Natural killer cell treated with Interleukin-12 subunit alpha and Interleukin-12 subunit beta and Interleukin-15 and Interleukin-18, amount 100 ng/mL, for 72 hours (primary cell): Measurements from ENCODE around the gene SPTBN5. TPM values are rescaled to one million over a fixed set of nuclear protein-coding genes. Genes with fewer than 3 reads are reported as not detected.
A peak's percentile ranks its signal among the peaks of the same experiment; 100 is the strongest.

ENCODE experiments used
- ATAC-seq, 2 donors: fragments of 150-1000 bp; cut with Tn5 transposase in 1 of 2; sonication (Bioruptor Pico), chemical (Tn5 transposase) in 1 of 2; 2 replicates each; pipeline ENCODE4 v1.10.0; 2021
- DNase-seq: peaks from one replicate; pipeline ENCODE4 v3.0.0; 2022; ENCODE audit warnings: low spot score
- H3K27ac Mint-ChIP-seq, 2 donors: 1 replicate in 1 of 2; 2 replicates in 1 of 2; pipeline ENCODE4 v1.8.0; 2022; ENCODE audit warnings: mixed read lengths in 2 of 2, mild to moderate bottlenecking in 1 of 2, moderate library complexity in 1 of 2
- H3K27me3 Mint-ChIP-seq, 2 donors: 1 replicate in 1 of 2; 2 replicates in 1 of 2; pipeline ENCODE4 v1.8.0; 2022; ENCODE audit warnings: mixed read lengths in 2 of 2
- H3K36me3 Mint-ChIP-seq: one replicate; pipeline ENCODE4 v1.8.0; 2022; ENCODE audit warnings: mixed read lengths
- H3K4me1 Mint-ChIP-seq, 2 donors: 1 replicate in 1 of 2; 2 replicates in 1 of 2; pipeline ENCODE4 v1.8.0; 2022; ENCODE audit warnings: low read depth in 2 of 2, mixed read lengths in 2 of 2, mild to moderate bottlenecking in 1 of 2
- H3K4me3 Mint-ChIP-seq: one replicate; pipeline ENCODE4 v1.8.0; 2022; ENCODE audit warnings: mixed read lengths
- H3K9me3 Mint-ChIP-seq: 2 replicates; pipeline ENCODE4 v1.8.0; 2022; ENCODE audit warnings: mixed read lengths
- total RNA-seq, 2 donors: library from RNA; stranded (reverse); gene quantifications; one replicate each; pipeline ENCODE4 v1.2.3, GENCODE V29; 2022

The SPTBN5 gene
- total RNA-seq, 2 donors from 2014 or later: 1.1 to 2.4 TPM

- H3K4me1 Mint-ChIP-seq: no peaks in the 10 kb centered on the region
- ATAC-seq (no peak), DNase-seq (no peak)
- H3K36me3 Mint-ChIP-seq: peaks cover 5% of the 10 kb centered on the region
- no peak overlapping the region for H3K4me3 Mint-ChIP-seq
- no peaks in the 10 kb centered on the region for H3K9me3 Mint-ChIP-seq
- H3K27ac Mint-ChIP-seq: no peak overlapping the region
- H3K27me3 Mint-ChIP-seq: no peaks in the 10 kb centered on the region
These were observed 76.5 kb downstream of the SPTBN5 start for GRCh38 chr15:41817327-41817726.

DNA sequence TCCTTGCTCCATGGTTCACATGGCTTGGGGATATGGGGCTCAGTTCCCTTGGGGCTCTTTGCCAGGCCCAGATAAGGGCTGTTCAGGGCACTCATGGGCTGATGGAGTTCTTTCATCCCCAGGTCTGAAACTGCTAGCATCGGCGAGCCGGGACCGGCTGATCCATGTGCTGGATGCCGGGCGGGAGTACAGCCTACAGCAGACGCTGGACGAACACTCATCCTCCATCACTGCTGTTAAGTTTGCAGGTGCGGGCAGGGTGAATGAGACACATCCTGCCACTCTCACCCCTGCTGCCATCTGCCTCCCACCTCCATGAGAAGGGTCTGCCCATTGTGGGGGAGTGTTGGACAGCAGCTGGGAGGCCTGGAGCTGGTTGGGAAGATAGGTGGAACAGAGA is 77.1 kb downstream of the SPTBN5 start:
- ATAC-seq: no peak
- Mint-ChIP-seq H3K4me1 (no peaks in the 10 kb centered on the region), H3K27me3 (no peaks in the 10 kb centered on the region), H3K9me3 (no peaks in the 10 kb centered on the region), H3K27ac (no peak overlapping the region), H3K4me3 (no peak overlapping the region), H3K36me3 (peaks cover 5% of the 10 kb centered on the region)
- no peak for DNase-seq

DNA sequence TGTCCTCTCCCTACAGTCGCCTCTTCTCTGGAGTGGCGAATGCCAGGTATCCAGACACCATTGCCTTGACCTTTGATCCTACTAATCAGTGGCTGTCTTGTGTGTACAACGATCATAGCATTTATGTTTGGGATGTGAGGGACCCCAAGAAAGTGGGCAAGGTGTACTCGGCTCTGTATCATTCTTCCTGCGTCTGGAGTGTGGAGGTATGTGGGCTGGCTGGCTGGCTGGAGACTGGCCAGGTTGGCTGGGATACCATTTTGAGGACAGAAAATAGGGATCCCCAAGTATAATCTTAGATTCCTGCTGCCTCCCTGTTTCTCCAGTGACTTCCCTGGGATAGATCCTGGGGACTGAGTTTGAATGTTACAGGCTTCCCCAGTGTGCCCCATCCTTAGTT is 79.3 kb downstream of the SPTBN5 start:
- ATAC-seq: no peak
- Mint-ChIP-seq H3K4me3 (no peak overlapping the region), H3K36me3 (peaks cover 5% of the 10 kb centered on the region), H3K9me3 (no peaks in the 10 kb centered on the region), H3K27me3 (no peaks in the 10 kb centered on the region), H3K27ac (no peak overlapping the region), H3K4me1 (peaks cover 0 to 5% of the 10 kb centered on the region in 2 donors)
- DNase-seq: no peak

DNA sequence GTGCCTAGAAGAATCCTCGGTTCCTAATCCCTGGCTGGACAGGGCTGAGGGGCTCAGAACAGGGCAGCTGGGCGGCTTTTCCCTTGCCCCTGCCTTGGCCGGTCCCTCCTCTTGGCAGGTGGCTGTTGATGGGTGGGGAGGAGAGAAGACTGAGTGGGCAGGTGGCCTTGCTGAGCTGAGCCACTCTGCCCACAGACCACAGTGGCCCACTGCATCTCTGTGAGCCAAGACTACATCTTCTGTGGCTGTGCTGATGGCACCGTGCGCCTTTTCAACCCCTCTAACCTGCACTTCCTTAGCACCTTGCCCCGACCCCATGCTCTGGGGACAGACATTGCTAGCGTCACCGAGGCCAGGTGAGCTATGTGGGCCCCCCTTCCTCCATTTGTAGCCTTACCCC is 80.4 kb downstream of the SPTBN5 start:
- Mint-ChIP-seq H3K4me3 (no peak overlapping the region), H3K4me1 (peaks cover 0 to 5% of the 10 kb centered on the region in 2 donors), H3K27ac (no peak overlapping the region), H3K9me3 (no peaks in the 10 kb centered on the region), H3K27me3 (no peaks in the 10 kb centered on the region), H3K36me3 (peaks cover 5% of the 10 kb centered on the region)
- no peak for ATAC-seq
- no peak for DNase-seq

DNA sequence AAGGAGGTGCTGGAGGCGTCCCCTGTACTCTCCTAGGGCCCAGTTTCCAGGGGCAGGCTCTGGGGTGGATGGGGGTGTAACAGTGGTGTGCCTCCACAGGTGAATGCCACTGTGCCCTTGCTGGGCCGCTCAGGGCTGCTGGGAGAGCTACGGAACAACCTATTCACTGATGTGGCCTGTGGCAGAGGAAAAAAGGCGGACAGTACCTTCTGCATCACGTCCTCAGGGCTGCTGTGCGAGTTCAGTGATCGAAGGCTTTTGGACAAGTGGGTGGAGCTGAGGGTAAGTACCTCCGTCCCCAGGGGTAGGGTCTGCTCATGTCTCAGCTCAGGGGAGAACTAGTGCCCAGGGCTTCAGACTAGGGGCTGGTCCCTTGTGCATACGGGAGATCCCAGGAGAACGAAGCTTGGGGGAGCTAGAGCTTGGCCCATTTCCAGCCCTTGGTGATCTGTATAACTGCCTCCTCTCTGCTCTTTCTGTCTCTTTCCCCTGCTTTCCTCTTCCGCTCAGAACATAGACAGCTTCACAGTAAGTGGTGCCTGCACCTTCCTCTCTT is 81.0 kb downstream of the SPTBN5 start:
- Mint-ChIP-seq H3K4me3 (no peak overlapping the region), H3K9me3 (no peaks in the 10 kb centered on the region), H3K4me1 (peaks cover 0 to 5% of the 10 kb centered on the region in 2 donors), H3K27me3 (no peaks in the 10 kb centered on the region), H3K36me3 (peaks cover 5% of the 10 kb centered on the region), H3K27ac (no peak overlapping the region)
- ATAC-seq (no peak), DNase-seq (no peak)

GRCh38 chr15:41811432-41812195 is 82.2 kb downstream of the SPTBN5 start:
- Mint-ChIP-seq H3K4me1 (peaks cover 0 to 5% of the 10 kb centered on the region in 2 donors), H3K27me3 (no peaks in the 10 kb centered on the region), H3K9me3 (no peaks in the 10 kb centered on the region), H3K36me3 (peaks cover 5% of the 10 kb centered on the region), H3K27ac (no peak overlapping the region), H3K4me3 (no peak overlapping the region)
- peak; percentile 77 to 87 for ATAC-seq
- peak; percentile 77 for DNase-seq

DNA sequence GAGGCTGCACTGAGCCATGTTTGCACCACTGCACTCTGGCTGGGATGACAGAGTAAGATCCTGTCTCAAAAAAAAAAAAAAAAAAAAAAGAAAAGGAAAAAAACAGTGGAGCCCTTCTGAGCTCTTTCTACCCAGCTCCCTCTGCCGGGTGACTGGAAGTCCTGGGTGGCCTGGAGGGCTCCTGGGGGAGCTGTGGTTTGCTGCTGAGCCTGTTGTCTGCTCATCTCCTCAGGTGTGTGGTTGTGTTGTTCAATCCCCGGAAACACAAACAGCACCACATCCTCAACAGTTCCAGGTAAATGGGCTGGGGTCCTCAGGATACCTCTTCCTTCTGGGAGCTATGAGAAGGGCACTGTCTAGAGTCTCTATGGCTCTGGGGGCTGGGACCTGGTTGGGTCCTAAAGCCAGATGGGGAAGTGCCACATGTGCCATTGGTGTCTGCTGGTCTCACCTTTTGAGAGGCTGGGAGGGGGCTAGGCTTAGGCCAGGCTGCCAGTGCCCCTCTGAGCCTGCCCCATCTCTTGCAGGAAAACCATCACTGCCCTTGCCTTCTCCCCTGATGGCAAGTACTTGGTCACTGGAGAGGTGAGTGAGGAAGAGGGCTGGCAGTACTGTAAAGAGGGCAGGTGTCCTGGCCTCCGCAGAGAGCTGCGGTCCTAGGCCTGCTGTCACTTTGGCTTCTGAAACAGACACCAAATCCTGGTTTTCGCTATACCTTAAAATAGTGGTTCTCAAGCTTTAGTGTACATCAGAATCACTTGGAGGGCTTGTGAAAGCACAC is 83.0 kb downstream of the SPTBN5 start:
- Mint-ChIP-seq H3K27ac (no peak overlapping the region), H3K36me3 (peaks cover 1% of the 10 kb centered on the region), H3K9me3 (no peaks in the 10 kb centered on the region), H3K4me1 (peaks cover 0 to 5% of the 10 kb centered on the region in 2 donors), H3K27me3 (no peaks in the 10 kb centered on the region), H3K4me3 (no peak overlapping the region)
- ATAC-seq: no peak
- peak; percentile 48 for DNase-seq

- no peak for ATAC-seq
- no peak for DNase-seq
- H3K27ac Mint-ChIP-seq: no peak overlapping the region
- no peaks in the 10 kb centered on the region for H3K27me3 Mint-ChIP-seq
- no peak overlapping the region for H3K4me3 Mint-ChIP-seq
- no peaks in the 10 kb centered on the region for H3K9me3 Mint-ChIP-seq
- no peaks in the 10 kb centered on the region for H3K36me3 Mint-ChIP-seq
- peaks cover 4 to 10% of the 10 kb centered on the region in 2 donors for H3K4me1 Mint-ChIP-seq
These were observed 84.2 kb downstream of the SPTBN5 start for GRCh38 chr15:41809526-41810220.

- ATAC-seq (no peak), DNase-seq (no peak)
- Mint-ChIP-seq H3K36me3 (no peaks in the 10 kb centered on the region), H3K9me3 (no peaks in the 10 kb centered on the region), H3K4me1 (peaks cover 7 to 12% of the 10 kb centered on the region in 2 donors), H3K27me3 (no peaks in the 10 kb centered on the region), H3K27ac (no peak overlapping the region), H3K4me3 (no peak overlapping the region)
These were observed 84.7 kb downstream of the SPTBN5 start for GRCh38 chr15:41809121-41809520.

GRCh38 chr15:41806291-41807181 is 87.3 kb downstream of the SPTBN5 start:
- Mint-ChIP-seq H3K27ac (peak overlapping the region in 1 of 2 donors; percentile 64), H3K27me3 (no peaks in the 10 kb centered on the region), H3K4me1 (peaks cover 7 to 12% of the 10 kb centered on the region in 2 donors), H3K4me3 (no peak overlapping the region), H3K36me3 (no peaks in the 10 kb centered on the region), H3K9me3 (no peaks in the 10 kb centered on the region)
- ATAC-seq: no peak
- DNase-seq: no peak

GRCh38 chr15:41805711-41806110 is 88.1 kb downstream of the SPTBN5 start:
- no peaks in the 10 kb centered on the region for H3K36me3 Mint-ChIP-seq
- H3K9me3 Mint-ChIP-seq: no peaks in the 10 kb centered on the region
- no peak overlapping the region for H3K4me3 Mint-ChIP-seq
- H3K4me1 Mint-ChIP-seq: peaks cover 7% of the 10 kb centered on the region in 2 donors
- DNase-seq: no peak
- H3K27ac Mint-ChIP-seq: peak overlapping the region in 1 of 2 donors; percentile 64
- no peak for ATAC-seq
- no peaks in the 10 kb centered on the region for H3K27me3 Mint-ChIP-seq

- ATAC-seq: no peak
- DNase-seq: no peak
- H3K27me3 Mint-ChIP-seq: no peaks in the 10 kb centered on the region
- no peaks in the 10 kb centered on the region for H3K36me3 Mint-ChIP-seq
- peak overlapping the region in 1 of 2 donors; percentile 59 for H3K27ac Mint-ChIP-seq
- H3K4me3 Mint-ChIP-seq: no peak overlapping the region
- H3K4me1 Mint-ChIP-seq: peaks cover 7% of the 10 kb centered on the region in 2 donors
- no peaks in the 10 kb centered on the region for H3K9me3 Mint-ChIP-seq
These were observed 88.8 kb downstream of the SPTBN5 start for GRCh38 chr15:41804916-41805666.
